Globus pallidus (tissue), 1 donor: ENCODE results near the gene CATSPERE.
"Not testable (repeated sequence)": the region's sequence is repeated elsewhere in the genome, so short reads cannot be mapped to it uniquely, and the experiment has no call there.

ENCODE experiments used
- DNase-seq: peaks from one replicate; pipeline ENCODE4 v3.0.0-alpha.2; 2015; ENCODE audit warnings: low spot score

The CATSPERE gene

DNA sequence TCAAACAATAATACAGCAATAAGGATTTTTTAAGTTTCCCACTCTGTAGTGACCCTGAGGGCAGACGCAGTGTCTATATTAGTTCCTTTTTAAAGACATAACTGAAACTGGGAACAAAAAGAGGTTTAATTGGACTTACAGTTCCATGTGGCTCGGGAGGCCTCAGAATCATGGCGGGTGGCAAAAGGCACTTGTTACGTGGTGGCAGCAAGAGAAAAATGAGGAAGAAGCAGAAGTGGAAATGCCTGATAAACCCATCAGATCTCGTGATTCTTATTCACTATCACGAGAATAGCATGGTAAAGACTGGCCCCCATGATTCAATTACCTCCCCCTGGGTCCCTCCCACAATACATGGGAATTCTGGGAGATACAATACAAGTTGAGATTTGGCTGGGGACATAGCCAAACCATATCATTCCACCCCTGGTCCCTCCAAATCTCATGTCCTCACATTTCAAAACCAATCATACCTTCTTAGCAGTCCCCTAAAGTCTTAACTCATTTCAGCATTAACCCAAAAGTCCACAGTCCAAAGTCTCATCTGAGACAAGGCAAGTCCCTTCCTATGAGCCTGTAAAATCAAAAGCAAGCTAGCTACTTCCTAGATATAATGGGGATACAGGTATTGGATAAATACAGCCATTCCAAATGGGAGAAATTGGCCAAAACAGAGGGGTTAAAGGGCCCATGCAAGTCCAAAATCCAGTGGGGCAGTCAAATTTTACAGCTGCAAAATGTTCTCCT, 205.8 kb downstream of the CATSPERE start:
- not testable (repeated sequence) for DNase-seq

DNA sequence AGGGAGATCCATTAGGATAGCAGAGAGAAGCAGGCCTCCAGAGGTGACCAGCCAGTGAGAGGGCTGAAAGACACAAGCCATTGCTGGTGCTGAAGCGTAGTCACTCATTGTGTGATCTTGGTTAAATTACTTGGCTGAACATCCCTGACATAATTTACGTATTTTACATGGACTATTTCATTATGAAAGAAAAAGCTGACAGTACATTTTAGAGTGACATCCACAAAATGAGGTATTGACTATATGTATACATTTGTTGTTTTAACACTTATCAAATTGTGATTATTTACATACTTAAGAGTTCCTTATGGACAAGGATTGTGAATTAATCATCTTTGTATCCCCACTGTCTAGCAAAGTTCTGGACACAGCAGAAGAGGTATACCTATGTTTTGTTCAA, 206.7 kb downstream of the CATSPERE start:
- no peak for DNase-seq

DNA sequence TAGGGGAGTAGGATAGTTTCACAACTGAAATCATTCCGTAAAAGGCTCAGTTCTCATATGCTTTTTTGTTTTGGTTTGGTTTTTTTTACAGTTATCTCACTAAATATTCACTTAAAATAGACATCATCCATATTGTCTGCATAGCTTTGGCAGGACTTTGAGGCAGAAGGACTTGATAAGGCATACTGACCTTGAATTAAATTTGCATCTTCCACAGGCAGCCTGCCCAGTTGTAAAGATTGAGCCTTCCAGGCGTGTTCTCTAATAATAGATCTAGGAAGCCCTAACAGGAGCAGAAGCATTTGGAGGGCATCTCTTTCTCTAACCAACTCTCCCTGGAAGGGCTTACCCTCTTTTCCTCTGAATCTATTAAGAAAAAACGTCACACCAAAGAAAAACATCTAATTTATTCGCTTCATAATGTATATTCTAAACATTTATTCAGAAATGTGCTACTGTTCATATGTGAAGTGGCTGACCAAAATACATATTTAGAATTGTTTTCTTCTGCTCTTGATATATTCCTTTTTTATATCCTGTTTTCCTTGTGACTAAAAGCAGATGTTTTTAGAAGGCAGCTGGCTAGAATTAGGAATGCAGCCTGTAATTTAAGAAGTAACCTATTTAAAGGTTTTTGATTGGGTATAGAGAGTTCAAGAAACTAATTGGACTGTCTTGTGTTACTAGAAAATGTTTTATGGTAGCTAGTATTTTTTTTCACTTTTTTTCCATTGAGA, 212.0 kb downstream of the CATSPERE start:
- DNase-seq: no peak

DNA sequence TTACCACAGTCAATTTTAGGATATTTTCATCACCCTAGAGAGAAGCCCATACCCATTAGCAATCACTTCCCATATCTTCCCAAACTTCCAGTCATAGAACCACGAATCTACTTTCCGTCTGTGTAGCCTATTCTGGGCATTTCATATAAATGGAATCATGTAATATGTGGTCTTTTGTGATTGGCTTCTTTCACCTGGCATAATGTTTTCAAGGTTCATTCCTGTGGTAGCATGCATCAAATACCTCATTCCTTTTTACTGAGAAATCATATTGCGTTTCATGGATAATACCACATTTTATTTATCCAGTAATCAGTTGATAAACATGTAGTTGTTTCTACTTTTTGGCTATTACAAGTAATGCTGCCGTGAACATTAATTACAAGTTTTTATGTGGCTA, 213.4 kb downstream of the CATSPERE start:
- no peak for DNase-seq

DNA sequence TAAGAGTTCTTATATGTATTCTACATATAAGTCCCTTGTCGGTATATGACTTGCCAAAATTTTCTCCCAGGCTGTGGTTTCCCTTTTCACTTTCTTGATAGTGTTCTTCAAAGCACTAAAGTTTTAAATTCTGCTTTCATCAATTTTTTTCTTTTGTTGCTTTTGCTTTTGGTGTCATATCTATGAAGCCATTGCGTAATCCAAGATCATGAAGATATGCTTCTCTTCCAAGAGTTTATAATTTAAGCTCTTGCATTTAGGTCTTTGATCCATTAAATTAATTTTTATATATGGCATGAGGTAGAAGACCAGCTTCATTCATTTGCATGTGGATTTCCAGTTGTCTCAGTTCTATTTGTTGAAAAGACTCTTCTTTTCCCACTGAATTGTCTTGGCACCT, 214.1 kb downstream of the CATSPERE start:
- no peak for DNase-seq

DNA sequence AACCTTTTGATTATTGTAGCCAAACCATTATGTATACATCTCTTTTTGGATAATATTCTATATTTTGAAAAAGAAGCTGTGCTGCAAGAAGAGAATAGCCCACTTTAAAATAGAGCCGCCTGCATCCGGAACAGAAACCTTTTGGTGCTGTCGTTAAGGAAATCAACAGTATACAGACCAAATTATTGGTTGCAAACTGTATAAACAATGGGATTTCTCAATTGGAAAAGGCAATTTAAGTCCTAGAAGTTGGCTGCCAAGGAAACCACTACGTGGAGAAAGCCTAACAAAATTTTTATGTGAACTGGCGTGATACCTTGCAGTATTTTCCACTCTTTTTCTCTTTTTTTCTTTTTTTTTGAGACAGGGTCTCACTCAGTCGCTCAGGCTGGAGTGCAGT, 217.6 kb downstream of the CATSPERE start:
- DNase-seq: no peak

DNA sequence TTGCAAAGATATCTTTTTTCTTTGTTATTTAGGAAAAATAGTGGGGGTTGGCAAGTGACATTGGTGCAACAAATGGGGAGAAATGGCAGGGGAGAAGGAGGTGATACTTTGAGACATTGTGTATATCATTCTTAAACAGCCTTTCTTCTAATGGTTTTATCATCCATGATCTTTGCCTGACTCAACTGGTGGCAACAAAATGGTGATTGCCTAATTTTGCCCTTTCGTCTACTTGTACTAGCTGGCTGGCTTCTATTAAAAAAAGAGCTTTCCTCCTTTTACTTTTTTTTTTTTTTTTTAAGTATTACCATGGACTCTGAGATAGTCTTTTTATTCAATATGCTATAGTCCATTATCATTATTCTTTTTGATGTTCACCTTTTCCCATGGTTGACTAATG, 219.6 kb downstream of the CATSPERE start:
- DNase-seq: no peak

DNA sequence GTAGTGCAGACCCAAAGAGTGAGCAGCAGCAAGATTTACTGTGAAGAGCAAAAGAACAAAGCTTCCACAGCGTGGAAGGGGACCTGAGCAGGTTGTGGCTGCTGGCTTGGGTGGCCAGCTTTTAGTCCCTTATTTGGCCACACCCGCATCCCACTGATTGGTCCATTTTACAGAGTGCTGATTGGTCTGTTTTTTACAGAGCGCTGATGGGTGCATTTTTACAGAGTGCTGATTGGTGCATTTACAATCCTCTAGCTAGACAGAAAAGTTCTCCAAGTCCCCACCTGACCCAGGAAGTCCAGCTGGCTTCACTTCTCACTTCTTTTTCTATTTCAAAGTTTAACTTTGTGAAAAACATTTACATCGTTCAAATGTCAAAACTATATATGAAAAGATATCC, 221.0 kb downstream of the CATSPERE start:
- not testable (repeated sequence) for DNase-seq
